Mucosa of stomach (tissue), 1 donor: ENCODE data around the gene GSTM4.
A peak's percentile ranks its signal among the peaks of the same experiment; 100 is the strongest.

Experiments used
- H3K27me3 ChIP-seq: one replicate; pipeline ENCODE4 v1.7.0; 2013; ENCODE audit warnings: mild to moderate bottlenecking, low read length; ENCODE audit not compliant: control insufficient read depth, insufficient read depth
- H3K36me3 ChIP-seq: one replicate; pipeline ENCODE4 v1.7.0; 2013; ENCODE audit warnings: low read length; ENCODE audit not compliant: control insufficient read depth, insufficient read depth
- H3K4me1 ChIP-seq: one replicate; pipeline ENCODE4 v1.7.0; 2013; ENCODE audit warnings: mild to moderate bottlenecking, low read length; ENCODE audit not compliant: control insufficient read depth, insufficient read depth
- H3K4me3 ChIP-seq: one replicate; pipeline ENCODE4 v1.7.0; 2013; ENCODE audit warnings: low read length
- H3K9ac ChIP-seq: one replicate; pipeline ENCODE4 v1.7.0; 2013; ENCODE audit warnings: mild to moderate bottlenecking, low read length, moderate library complexity
- H3K9me3 ChIP-seq: one replicate; pipeline ENCODE4 v1.7.0; 2013; ENCODE audit warnings: mild to moderate bottlenecking, low read length, moderate library complexity; ENCODE audit not compliant: control insufficient read depth
- donor health status: Pancreatic carcinoma.

Gene GSTM4

DNA sequence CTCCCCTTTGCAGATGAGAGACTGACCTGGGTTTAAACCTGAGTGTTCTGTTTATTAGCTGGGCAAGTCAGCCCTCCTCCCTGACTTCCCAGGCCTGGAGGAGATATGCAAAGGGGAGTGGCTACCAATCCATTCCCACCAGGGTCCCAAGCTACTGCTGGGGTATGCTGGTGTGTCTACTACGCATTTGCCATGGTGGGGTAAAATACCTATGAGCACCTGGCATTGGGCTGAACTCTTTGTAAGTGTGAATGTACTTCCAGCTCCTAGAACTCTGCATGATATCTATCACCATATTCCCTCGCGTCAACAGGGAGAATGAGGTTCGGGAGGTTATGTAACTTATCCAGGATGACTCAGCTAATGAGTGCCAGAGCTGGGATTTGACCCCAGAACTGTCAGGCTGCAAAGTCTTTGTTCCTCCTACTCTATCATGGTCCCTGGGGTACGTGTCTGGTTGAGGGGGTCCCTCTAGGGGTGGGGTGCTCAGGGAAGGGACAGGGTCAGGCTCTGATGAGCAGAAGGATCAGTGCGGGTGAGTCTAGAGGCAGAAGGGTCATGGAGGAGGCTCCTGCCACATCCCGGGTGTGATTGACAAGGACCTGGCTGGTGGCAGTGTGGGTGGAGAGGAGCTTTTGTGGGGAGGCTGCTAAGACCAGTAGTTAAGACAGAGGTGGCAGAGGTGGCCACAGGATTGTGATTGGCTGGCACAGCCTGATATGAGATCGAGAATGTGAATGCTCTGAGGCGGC is 19.5 kb upstream of the GSTM4 start:
- Histone ChIP-seq H3K4me3 (no peak overlapping the region), H3K9me3 (no peaks in the 10 kb centered on the region), H3K27me3 (no peaks in the 10 kb centered on the region), H3K4me1 (peaks cover 37% of the 10 kb centered on the region), H3K9ac (no peak overlapping the region), H3K36me3 (no peaks in the 10 kb centered on the region)

DNA sequence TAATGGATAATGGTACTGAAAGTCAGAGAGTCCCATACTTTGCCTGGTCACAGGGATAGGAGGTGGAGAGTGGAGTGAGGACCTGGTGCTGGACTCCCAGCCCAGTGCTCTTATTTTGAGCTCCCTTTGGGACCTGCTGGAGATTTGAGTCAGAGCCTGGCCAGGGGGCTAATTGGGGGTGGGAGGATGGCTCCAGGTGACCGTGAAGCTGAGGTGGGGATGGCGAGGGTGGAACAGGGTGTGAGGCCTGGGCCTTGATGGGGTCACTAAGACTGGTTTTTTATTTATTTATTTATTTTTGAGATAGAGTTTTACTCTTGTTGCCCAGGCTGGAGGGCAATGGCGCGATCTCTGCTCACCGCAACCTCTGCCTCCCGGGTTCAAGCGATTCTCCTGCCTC is 18.5 kb upstream of the GSTM4 start:
- no peaks in the 10 kb centered on the region for H3K27me3 ChIP-seq
- H3K4me3 ChIP-seq, result no peak overlapping the region
- no peaks in the 10 kb centered on the region for H3K9me3 ChIP-seq
- H3K36me3 ChIP-seq, result no peaks in the 10 kb centered on the region
- H3K4me1 ChIP-seq, result peaks cover 32% of the 10 kb centered on the region
- no peak overlapping the region for H3K9ac ChIP-seq

DNA sequence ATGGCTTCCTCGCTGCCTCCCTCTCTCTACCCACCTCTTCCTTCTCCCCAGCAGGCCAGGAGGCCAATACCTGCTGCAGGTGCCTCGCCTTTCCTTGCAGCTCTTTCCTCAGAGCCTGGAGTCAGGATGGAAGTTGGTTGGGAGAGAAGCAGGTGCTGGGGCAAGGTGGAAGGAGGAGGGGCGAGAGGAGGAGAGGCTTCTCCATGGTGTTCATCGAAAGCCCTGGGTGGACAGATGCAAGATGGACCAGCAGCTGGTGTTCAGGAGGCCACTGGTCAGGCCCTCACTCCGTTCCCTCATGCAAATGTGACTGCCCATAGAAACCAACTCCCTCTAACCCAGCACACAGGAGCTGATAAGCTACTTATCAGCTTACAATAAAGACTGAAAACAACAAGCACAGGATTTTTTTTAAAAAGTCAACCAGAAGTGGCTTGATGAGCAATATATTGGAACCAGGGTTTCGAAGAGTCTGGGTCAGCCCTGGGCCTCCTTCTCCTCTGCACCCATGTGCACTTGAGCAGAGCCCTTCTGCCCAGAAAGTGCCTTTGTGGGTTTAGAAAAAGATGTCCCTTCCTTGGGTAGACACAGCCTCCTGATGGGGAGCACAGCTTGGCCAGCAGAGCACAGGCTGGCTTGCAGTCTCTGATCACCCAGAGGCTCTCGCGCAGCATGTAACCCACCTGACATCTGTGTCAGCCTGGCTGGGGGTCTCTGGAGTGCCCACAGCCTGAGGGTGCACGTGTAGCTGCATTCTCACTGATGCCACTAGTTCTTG is 16.6 kb upstream of the GSTM4 start:
- Histone ChIP-seq H3K9ac (no peak overlapping the region), H3K27me3 (no peaks in the 10 kb centered on the region), H3K9me3 (no peaks in the 10 kb centered on the region), H3K4me3 (no peak overlapping the region), H3K4me1 (peaks cover 41% of the 10 kb centered on the region), H3K36me3 (no peaks in the 10 kb centered on the region)

DNA sequence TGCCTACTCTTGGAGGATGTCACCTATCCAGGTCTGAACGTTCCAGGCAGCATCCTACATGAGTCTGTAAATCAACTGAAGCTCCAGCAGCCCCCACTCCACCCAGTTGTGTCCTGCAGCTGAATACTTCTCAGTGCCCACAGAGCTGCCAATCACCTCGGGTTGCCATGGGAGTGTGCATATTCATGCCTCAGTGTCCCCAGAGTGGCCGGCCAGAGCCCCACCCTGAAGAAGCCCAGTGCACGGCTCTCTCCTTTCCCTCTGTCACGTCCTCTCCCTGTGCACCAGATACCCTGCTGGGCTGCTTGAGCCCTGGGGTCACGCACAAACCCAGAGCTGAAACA is 16.1 kb upstream of the GSTM4 start:
- H3K9me3 ChIP-seq, result no peaks in the 10 kb centered on the region
- H3K4me3 ChIP-seq, result no peak overlapping the region
- H3K9ac ChIP-seq, result no peak overlapping the region
- H3K4me1 ChIP-seq, result peaks cover 46% of the 10 kb centered on the region
- no peaks in the 10 kb centered on the region for H3K36me3 ChIP-seq
- no peaks in the 10 kb centered on the region for H3K27me3 ChIP-seq

DNA sequence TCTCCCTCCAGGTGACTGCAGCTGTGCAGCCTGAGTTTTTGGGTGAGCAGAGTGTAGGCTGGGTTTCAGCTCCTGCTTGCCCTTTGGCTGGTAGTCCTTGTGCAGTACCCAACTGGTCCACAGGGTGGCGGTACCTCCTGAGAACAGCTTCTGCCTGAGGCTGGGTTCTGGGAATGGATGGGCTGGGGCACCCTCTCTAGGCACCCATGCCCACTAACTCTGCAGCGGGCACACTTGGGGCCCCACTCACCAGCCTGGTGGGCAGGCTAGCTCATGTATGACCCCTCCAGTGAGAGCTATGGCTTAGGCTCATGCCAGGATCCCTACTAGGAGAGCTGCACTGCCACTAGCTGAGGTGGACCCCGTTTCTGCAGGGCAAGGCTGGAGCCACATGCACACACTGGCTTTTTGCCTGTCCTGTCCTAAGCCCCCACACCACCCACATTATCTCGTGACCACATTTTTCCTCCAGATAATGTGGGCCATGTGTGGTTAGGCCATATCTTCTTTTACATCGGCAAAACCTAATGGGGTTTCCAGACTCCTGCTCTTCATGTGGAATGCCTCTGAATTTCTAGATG is 15.5 kb upstream of the GSTM4 start:
- peaks cover 46% of the 10 kb centered on the region for H3K4me1 ChIP-seq
- no peaks in the 10 kb centered on the region for H3K9me3 ChIP-seq
- H3K4me3 ChIP-seq, result no peak overlapping the region
- no peaks in the 10 kb centered on the region for H3K36me3 ChIP-seq
- no peaks in the 10 kb centered on the region for H3K27me3 ChIP-seq
- H3K9ac ChIP-seq, result no peak overlapping the region

DNA sequence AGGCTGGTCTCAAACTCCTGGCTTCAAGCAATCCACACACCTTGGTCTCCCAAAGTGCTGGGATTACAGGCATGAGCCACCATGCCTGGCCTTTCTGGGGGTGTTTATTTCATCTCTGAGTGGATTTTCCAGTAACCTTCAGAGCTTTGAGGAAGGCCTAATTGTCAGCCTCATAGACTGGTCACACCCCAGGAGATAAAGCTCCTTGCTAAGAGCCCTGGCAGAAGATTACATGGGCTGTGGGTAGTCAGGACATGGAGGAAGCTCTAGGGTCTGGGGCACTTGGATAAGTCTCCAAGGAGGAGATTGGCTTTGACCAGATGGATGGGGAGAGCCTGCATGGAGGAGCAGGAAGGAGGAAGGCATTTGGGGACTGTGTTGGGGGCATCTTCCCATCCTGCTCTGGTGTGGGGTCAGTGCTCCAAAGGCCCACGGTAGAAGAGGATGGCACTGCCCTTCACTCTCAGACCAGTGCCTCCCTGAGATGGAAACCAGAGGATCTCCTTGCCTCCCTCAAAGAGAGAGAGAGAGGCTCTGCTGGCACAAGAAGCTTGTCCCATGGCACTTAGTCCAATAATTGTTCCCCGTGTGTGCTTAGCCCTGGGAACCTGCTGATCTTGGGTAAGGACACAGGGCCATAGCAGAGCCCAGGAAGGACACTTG is 14.7 kb upstream of the GSTM4 start:
- H3K4me1 ChIP-seq, result peaks cover 39% of the 10 kb centered on the region
- H3K4me3 ChIP-seq, result no peak overlapping the region
- H3K9me3 ChIP-seq, result no peaks in the 10 kb centered on the region
- H3K36me3 ChIP-seq, result no peaks in the 10 kb centered on the region
- no peaks in the 10 kb centered on the region for H3K27me3 ChIP-seq
- H3K9ac ChIP-seq, result no peak overlapping the region

DNA sequence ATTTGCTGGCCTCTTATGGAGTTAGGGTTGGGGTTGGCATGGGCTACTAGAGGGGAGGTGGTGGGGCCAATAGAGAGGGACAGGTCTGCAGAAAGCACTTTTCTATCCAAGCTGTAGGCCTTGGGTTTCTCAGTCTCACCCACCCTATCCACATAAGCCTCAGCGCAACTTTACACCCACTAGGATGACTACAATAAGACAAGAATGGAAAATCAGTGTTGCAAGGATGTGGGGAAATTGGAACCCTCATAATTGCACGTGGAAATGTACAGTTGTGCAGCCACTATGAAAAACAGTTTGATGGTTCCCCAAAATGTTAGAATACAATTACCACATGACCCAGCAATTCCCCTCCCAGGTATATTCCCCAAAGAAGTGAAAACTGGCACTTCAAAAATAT is 14.0 kb upstream of the GSTM4 start:
- peaks cover 33% of the 10 kb centered on the region for H3K4me1 ChIP-seq
- H3K9ac ChIP-seq, result no peak overlapping the region
- no peaks in the 10 kb centered on the region for H3K36me3 ChIP-seq
- H3K9me3 ChIP-seq, result no peaks in the 10 kb centered on the region
- no peaks in the 10 kb centered on the region for H3K27me3 ChIP-seq
- H3K4me3 ChIP-seq, result no peak overlapping the region

DNA sequence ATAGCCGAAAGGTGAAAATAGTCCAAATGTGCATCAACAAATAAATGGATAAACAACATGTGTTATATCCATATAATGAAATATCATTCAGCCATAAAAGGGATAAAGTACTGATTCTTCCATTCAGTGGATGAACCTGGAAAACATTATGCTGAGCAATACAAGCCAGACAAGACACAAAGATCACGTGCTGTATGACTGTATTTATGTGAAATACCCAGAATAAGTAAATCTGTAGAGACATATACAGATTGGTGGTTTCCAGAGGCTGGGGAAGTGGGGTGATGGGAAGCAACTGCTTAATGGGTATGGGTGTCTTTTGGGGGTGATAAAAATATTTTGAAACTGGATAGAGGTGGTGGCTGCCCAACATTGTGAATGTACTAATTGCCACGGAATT is 13.3 kb upstream of the GSTM4 start:
- H3K4me3 ChIP-seq, result no peak overlapping the region
- H3K27me3 ChIP-seq, result no peaks in the 10 kb centered on the region
- H3K36me3 ChIP-seq, result no peaks in the 10 kb centered on the region
- H3K9ac ChIP-seq, result no peak overlapping the region
- peaks cover 31% of the 10 kb centered on the region for H3K4me1 ChIP-seq
- no peaks in the 10 kb centered on the region for H3K9me3 ChIP-seq

DNA sequence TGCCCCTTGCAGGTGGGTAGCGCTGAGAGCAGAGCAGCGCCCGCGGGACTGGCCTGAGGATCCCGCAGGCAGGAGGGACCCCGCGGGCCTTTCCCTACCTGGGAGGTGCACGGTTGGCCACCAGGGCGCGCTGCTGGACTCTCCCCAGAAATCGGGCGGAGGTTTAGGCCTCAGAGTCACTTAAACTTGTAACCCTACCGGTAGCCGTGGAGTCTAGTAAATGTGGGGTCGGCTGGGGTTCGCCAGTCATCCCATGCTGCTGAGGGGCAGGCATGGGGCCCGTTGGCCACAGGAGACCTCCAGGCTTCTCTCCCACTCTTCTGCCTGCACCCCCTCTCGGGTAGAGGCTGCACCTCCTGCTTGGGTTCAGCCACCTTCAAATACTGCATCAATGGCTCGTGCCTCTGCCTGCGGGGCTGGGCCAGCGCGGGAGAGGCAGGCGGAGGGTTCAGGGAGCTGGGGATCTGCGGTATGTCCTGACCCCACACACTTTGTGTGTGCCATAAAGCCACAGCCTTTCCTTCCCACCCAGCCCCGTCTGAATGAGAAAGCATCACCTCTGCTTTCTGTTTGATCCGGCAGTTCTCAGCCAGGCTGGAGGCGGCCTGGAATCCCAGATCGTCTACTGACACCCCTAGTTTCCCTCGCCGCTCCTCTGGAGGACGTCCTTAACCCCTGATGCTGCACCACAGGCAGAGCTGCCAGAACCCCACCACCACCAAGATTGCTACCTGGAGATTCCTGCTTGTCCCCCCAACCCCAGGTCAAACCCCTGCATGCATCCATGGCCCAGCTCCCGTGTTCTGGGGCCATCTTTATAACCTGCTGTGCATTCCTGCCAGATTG is 12.3 kb upstream of the GSTM4 start:
- no peaks in the 10 kb centered on the region for H3K9me3 ChIP-seq
- H3K4me1 ChIP-seq, result peaks cover 31% of the 10 kb centered on the region
- H3K9ac ChIP-seq, result peak overlapping the region; percentile 16
- no peaks in the 10 kb centered on the region for H3K36me3 ChIP-seq
- no peak overlapping the region for H3K4me3 ChIP-seq
- H3K27me3 ChIP-seq, result no peaks in the 10 kb centered on the region

DNA sequence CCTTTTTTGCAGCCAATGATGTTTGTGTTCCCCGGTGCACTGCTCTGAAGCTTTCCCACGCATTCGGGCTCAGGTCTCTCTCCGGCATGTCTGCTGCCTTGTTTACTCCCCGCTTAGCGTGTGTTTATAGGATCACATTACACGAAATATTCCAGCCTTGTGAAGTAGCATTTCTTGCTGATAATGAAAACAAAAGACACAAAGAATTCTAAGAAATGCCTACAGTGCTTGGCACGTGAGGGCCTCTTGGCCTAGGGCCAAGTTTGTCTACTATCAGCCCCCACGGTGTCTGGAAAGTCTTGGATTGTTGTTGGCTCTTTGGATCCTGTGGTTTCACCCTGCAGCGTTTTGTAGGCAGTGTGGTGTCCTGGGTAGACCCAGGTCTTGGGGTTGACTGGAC is 11.2 kb upstream of the GSTM4 start:
- no peak overlapping the region for H3K9ac ChIP-seq
- no peaks in the 10 kb centered on the region for H3K27me3 ChIP-seq
- H3K9me3 ChIP-seq, result no peaks in the 10 kb centered on the region
- no peak overlapping the region for H3K4me3 ChIP-seq
- no peaks in the 10 kb centered on the region for H3K36me3 ChIP-seq
- peaks cover 21% of the 10 kb centered on the region for H3K4me1 ChIP-seq

DNA sequence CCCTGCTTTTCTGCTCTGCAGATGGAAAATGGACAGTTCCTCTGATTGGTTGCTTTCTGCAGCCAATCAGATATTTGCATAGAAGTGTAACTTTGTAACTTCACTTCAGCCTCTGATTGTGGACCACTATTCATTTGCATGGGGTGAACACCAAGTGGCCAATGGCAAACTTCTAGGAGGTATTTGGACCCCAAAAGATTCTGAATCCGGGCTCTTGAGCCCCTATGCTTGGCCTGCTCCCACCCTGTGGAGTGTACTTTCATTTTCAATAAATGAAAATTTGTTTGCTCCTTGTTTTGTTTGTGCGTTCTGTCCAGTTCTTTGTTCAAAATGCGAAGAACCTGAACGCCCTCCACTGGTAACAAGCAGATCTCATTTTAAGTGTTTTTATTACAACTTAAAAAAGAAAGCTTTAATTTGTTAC is 6.4 kb upstream of the GSTM4 start:
- H3K36me3 ChIP-seq, result no peaks in the 10 kb centered on the region
- H3K27me3 ChIP-seq, result no peaks in the 10 kb centered on the region
- no peaks in the 10 kb centered on the region for H3K9me3 ChIP-seq
- no peak overlapping the region for H3K9ac ChIP-seq
- no peak overlapping the region for H3K4me3 ChIP-seq
- H3K4me1 ChIP-seq, result peaks cover 3% of the 10 kb centered on the region
